Cerebellar cortex (tissue), 1 donor: Measurements from ENCODE around the gene TRABD2A.
A peak's percentile ranks its signal among the peaks of the same experiment; 100 is the strongest.
"Not testable (repeated sequence)": the region's sequence is repeated elsewhere in the genome, so short reads cannot be mapped to it uniquely, and the experiment has no call there.

Source experiments
- DNase-seq: peaks from one replicate; pipeline ENCODE4 v3.0.0-alpha.2; 2015; ENCODE audit warnings: low spot score

The TRABD2A gene

GRCh38 chr2:84880645-84881521 lies at the start of gene TRABD2A:
TSS of gene TRABD2A (minus strand) at chr2:84881084. CDS start at chr2:84881039, 45 bp downstream.
- no peak for DNase-seq

GRCh38 chr2:84927275-84927627 lies 46.4 kb upstream of the TRABD2A start:
- DNase-seq, result no peak

GRCh38 chr2:84925724-84926376 lies 45.0 kb upstream of the TRABD2A start:
- DNase-seq, result peak; percentile 91

GRCh38 chr2:84925336-84925723 lies 44.4 kb upstream of the TRABD2A start:
- no peak for DNase-seq

GRCh38 chr2:84924173-84925106 lies 43.6 kb upstream of the TRABD2A start:
- peak; percentile 51 for DNase-seq

- no peak for DNase-seq
These were observed 42.1 kb upstream of the TRABD2A start for GRCh38 chr2:84923009-84923408.

- DNase-seq, result no peak
These were observed 39.1 kb upstream of the TRABD2A start for GRCh38 chr2:84919885-84920580.

- no peak for DNase-seq
These were observed 37.5 kb upstream of the TRABD2A start for GRCh38 chr2:84918430-84918829.

GRCh38 chr2:84917821-84918220 lies 36.9 kb upstream of the TRABD2A start:
- DNase-seq, result not testable (repeated sequence)

- not testable (repeated sequence) for DNase-seq
These were observed 34.8 kb upstream of the TRABD2A start for GRCh38 chr2:84915675-84916074.

- DNase-seq, result no peak
These were observed 33.5 kb upstream of the TRABD2A start for GRCh38 chr2:84914334-84914733.

GRCh38 chr2:84912984-84913383 lies 32.1 kb upstream of the TRABD2A start:
- no peak for DNase-seq

GRCh38 chr2:84911135-84911678 lies 30.3 kb upstream of the TRABD2A start:
- no peak for DNase-seq

GRCh38 chr2:84908948-84909713 lies 28.2 kb upstream of the TRABD2A start:
- DNase-seq, result no peak

- peak; percentile 57 for DNase-seq
These were observed 26.2 kb upstream of the TRABD2A start for GRCh38 chr2:84906900-84907714.

- DNase-seq, result no peak
These were observed 25.4 kb upstream of the TRABD2A start for GRCh38 chr2:84906108-84906899.

GRCh38 chr2:84905181-84906107 lies 24.6 kb upstream of the TRABD2A start, which contains the start of gene TMSB10:
TSS of gene TMSB10 (plus strand) at chr2:84905656.
- DNase-seq, result no peak

- peak; percentile 72 for DNase-seq
These were observed 23.9 kb upstream of the TRABD2A start for GRCh38 chr2:84904717-84905174.
